Activated T-helper 9 cell treated with anti-CD3 and anti-CD28 coated beads, Interleukin-2, amount 50 U/mL, for 16 hours (primary cell): ENCODE results near the gene SNCB.
A peak's percentile ranks its signal among the peaks of the same experiment; 100 is the strongest.

Source experiments
- DNase-seq: peaks from one replicate; pipeline ENCODE4 v3.0.0-alpha.2; 2020; ENCODE audit warnings: low read depth

The SNCB gene

GRCh38 chr5:176574297-176574591, 56.1 kb downstream of the SNCB start:
- DNase-seq: no peak

DNA sequence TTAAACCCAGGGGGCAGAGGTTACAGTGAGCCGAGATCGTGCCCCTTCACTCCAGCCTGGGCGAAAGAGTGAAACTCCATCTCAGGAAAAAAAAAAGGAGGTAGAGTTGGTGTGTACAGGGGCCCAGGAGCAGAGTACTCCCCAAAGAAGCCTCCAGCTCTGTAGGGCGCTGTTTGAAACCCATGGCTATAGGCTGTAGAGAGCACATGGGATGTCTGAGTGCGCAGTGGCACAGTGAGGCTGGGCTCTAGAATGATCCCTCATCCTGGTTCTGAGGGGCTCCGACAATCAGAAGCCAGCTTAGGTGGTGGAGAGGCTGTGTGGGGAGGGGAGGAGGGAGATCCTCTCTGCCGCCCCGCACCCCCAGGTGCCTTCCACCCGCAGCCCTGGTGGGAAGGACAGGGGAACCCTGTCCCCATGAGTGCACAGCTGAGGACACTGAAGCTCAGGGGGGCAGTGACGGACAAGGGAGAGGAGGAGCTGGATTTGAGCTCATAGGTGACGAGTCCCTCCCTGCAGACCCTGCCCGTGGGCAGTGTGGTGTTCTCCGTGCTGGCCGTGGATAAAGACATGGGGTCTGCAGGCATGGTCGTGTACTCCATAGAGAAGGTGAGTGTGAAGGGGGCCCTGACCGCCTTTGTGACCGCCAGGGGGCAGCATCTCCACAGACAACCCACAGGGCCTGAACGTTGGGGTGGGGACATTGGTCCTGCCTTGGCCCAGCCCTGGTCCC, 56.6 kb downstream of the SNCB start:
- peak; percentile 70 for DNase-seq
